SIG-M5 treated with dmso at 0.1 percent for 504 hours (cell line): ENCODE measurements around the gene SUGP1.
A peak's percentile ranks its signal among the peaks of the same experiment; 100 is the strongest.

Source experiments
- DNase-seq: peaks from one replicate; lab custom pipeline; 2025; ENCODE audit not compliant: unreplicated experiment; lab: John Stamatoyannopoulos, UW

SUGP1 gene

DNA sequence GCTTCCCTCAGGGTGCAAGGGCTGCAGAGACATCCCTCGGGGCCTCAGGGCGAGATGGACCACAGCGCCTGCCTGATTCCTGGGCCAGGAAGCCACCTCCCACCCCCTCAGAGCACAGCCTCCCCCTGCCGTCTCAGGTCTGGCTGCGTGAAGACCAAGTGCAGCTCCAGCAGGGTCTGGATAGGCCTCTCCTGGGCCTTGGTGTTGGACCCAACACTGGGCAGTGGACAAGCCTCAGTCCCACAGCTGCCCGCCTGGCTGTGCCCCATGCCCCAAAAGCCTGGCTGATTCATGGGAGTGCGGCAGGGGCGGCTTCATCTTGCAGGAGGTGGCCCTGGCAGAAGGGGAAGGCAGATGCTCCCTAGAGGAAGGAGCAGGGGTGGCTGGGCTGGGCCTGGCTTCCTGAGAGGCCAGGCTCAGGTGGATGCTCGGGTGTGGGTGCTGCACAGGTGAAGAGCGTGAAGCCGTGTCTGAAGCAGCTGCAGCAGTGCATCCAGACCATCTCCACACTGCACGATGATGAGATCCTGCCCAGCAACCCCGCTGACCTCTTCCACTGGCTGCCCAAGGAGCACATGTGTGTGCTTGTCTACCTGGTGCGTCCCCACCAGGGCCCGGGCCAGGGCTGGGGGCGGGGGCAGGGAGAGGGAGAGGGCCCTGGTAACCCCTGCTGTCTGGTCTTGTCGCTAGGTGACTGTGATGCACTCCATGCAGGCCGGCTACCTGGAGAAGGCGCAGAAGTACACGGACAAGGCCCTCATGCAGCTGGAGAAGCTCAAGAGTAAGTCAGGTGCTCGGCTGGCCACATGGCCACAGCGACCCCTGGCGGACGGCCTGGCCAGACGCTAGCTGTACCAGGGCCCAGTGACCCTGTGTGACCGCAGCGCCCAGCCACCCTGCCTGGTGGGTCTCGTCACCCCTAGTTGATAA is 22.0 kb upstream of the SUGP1 start:
- DNase-seq = peak; percentile 19

DNA sequence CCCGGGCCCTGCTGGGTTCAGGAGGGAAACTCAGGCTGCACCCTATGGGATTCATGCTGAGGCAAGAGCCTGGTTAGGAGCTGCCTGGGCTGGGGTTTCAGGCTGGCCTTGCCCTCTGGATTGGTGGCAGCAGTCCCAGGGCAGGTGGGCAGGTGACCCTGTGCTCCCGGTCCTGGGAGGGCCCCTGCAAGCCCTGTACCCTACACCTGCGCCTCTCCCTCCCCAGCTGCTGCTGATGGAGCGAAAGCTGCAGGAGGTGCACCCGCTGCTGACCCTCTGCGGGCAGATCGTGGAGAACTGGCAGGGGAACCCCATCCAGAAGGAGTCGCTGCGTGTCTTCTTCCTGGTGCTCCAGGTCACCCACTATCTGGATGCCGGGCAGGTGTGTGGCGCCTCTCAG is 20.7 kb upstream of the SUGP1 start:
- DNase-seq = no peak

DNA sequence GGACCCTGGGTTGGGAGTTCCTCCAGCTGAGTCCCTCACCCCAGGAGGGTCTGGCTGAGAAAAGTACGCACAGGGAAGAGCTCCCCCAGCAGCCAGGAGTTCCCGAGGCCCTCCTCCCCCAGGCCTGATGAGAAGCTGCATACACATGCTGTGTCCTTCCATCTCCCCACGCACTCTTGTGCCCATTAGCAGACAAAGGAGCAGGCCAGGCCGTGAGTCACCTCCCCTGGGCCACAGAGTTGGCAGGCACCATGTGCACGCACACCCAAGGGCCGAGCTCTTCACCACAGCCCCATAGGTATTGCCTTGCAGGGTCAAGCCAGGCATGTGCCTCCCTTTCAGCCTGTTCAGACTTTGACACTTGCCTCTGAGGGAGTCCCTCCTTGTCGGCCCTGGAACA is 17.8 kb upstream of the SUGP1 start:
- no peak for DNase-seq

DNA sequence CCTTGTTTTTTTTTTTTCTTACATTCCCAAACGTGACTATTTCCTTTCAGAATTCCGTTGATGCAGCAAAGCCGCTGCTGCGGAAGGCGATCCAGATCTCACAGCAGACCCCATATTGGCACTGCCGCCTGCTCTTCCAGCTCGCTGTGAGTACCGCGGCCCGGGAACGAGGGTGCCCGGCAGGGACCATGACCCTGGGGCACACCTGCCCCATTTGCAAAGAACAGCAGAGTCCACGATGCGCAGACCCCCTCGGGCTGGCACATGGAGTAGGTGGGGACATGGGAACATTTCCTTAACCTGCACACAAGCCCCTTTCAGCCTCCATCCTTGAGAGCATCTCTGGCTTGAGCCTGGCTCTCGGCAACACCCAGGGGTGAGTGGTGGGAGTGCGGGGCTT is 16.8 kb upstream of the SUGP1 start:
- DNase-seq = no peak

DNA sequence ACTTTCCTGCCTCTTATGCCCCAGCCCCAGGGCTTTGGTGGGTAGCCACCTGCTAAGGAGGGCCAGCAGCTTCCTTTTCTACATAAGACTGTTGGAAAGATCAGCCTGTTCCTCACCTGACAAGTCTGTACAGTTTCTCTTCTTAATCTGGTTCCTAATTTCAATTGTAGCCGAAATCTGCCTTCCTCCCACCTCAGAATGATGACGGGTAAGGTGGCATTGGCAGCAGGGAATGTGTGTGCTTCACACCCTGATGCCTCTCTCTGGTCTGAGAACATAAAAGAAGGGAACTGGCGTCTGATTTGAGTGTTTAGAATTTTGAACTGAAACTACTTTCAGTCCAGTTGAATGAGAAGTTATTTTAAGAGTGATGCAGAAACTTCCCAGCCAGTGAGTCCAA is 16.3 kb upstream of the SUGP1 start:
- DNase-seq = no peak

DNA sequence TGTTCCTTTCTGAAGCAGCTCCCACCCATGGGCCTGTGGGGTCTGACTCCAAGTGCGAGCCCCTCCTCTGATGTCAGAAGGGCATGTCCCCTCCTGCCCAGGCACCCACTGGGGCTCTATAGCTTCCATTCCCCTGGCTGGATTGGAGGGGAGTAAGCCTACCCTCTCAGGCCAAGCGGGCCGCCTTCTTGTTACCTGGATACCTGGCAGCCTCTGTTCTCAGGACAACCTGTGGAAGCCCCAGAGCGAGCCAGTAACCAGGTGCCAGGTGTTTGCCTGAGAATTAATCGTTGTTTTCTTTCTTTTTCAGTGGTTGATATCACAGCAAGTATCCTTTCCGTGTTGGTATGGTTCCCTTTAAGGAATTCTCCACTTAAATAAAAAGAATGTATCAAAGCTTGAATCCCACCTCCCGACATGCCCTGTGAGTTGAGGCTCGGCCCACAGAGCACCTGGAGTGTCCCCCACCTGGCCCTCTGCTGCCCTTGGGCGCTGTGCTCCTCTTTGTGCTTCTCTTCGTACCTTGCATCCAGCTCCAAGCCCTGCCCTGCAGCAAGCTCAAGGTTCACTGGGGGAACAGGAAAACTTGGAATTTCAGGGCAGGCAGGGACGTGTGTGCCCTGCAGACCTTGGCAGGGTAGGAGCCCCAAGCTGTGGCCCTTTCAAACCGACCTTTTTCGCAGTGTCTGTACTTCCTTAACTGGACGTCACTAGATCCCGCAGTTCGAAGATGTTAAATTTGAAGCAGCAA is 15.3 kb upstream of the SUGP1 start:
- no peak for DNase-seq

DNA sequence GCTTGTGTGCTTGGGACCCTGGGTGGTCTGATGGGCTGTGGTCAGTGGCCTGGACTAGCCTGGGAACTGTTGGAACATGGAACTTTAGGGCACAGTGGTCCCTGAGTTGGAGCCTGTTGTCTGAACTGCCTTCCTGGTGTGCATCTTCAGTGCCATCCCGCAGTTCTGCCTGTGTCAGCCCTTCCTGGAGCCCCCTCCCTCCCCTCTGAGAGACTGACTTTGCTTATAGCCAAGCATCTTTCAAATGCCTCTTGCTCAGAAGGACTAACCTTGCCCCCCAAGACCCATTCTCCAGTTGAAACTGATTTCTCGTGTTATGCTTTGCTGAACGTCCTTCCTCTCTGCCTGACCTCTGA is 14.7 kb upstream of the SUGP1 start:
- DNase-seq = no peak

DNA sequence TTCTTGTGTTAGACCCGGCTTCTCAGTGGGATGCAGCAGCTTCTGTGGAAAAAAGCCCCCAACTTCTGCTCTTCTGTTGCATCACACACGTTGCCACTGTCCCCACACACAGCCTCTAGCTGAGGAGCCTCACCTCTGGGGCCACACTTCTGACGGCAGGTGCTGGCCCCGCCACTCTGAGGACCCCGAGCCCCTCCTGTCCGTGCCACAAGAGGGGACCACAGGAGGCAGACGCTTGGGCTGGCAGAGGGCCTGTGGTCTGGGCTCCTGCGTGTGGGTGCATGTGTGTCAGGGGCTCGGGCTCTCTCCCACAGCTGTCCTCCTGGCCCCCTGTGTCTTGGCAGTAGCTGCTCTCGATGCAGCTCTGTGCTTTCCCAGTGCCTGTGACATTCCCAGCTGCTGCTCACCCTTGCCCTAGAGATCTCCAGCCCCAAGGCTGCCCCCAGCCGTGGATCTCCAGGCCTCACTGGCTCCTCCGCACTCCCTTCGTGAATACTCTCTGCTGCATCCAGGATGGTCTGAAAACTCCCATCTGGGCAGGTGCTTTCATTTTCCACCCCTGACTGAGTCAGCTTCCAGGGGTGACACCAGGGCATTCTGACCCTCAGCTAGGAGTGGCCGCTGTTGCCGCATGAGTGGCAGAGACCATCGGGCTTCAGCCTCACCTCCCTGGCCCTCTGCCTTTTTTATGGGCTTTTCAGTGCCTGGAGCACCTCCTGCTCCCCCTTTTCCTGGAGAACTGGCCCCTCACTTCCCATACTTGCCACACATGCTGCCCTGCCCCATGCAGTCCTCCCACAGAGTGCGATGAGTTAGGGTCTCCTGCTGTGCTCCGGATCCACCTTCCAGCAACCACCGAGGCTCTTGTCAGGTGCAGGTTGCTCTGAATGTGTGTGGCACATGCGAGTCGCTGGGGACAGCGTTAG is 14.0 kb upstream of the SUGP1 start:
- DNase-seq = no peak

DNA sequence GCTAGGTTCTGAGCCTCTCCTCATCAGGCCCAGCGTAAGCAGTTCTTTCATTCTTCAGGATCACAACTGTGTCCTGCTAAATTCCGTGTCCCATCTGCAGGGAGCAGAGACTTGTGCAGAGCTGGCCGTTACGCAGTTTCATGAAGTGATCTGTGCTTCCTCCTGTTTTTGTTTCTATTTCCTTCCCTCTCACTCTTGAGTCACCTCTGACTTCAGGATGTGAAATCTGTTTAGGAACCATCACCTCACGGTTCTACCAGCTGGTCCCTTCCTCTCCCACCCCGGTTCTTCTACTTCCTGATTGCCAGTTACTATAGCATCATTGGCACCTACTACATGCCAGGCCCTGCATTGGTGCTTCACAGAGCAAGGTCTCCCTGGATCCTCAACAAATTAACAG is 8.8 kb upstream of the SUGP1 start:
- DNase-seq = peak; percentile 72

DNA sequence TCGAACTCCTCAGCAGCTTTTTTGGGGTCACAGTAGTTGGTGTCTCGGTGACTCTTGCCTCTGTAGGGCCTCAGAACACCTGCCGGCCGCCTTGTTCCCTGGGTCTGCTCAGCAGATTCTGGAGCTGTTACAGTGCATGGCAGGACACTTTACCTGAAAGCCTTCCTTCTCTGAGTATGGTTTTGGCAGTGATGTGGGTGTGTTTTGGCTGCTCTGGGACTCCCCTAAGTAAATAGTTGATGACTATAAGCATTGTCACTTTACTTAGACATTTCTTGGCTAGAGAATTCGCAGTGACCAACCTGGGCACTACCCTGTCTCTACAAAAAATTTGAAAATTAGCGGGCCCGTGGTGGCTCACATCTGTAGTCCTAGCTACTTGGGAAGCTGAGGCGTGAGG is 7.4 kb upstream of the SUGP1 start:
- DNase-seq = no peak

DNA sequence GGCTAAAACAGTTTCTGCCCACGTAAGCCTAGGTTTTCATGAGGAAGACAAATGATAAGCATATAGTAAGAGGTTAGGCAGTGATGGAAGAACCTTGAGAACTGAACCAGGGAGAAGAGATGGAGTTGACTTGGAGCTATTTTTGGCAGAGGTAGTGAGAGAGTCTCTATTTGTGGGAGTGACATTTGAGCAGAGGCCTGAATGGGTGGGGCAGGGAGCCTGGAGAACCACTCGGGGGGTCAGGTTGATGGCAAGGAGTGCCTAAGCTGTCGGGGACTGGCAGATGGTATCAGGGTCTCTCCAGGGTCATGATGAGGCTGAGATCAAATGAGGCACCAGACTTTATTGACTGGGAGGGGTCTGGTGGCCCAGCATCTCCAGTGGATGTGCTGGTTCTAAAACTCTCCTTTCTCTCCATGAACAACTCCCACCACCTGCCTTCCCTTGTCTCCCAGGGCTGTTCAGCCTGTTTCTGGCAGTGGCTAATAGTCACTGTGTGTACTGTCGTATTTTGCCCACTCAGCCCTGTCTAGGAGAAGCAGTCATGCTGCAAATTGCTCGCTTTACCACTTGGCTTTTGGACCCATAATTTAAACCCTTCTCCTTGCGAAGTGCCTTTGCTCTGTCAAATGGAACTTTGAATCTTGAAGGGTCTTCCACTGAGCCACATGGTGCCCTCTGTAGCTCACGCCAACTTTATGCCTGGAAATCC is 3.9 kb upstream of the SUGP1 start:
- no peak for DNase-seq

DNA sequence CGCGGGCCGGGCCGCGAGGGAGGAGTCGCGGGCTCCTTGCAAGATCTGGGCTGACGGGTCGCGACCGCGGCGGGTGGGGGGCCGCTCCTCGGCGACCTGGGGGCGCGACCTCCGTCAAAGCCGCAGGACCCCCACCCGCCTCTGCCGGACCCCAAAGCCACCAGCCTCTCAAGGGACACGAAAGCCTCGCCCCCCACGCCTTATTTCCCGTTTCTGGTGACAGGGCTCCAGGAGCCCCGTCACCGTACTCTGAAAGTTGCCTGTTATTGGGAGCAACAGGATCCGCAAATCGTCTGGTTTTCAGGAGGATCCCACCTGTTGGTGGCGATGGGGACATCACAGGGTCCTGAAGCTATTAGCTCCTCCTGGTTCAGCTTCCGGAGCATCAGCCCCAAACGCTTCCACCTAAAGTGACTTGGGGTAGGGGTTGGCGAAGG is 850 bp upstream of the SUGP1 start:
- no peak for DNase-seq

DNA sequence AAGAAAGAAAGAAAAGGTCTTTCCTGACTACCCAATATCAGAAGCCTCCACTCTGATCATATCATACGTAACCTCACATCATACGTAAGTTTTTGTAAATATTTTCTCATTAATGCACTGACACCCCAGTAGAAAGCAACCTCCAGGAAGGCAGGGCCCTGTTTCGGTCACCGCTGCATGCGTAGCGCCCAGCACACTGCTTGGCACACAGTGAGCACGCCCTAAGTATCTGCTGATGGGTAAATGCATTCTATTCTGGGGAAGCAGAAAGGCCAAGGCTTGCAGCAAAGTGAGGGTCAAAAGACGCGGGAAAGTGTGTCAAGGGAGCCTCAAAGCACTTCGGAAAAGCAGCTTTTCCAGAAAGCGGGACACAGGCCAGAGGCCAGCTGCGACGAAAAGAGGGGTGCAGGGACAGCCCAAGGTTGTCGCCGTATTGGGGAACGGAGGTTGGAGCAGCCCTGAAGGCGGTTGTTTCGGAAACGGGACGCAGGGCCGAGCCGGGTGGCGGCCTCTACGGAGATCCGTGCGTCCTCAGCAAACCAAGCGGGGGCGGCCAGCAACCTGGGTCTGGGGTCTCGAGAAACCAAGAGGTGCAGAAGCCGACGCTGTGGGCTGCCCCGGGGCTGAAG is 463 bp downstream of the SUGP1 start:
- DNase-seq = no peak

DNA sequence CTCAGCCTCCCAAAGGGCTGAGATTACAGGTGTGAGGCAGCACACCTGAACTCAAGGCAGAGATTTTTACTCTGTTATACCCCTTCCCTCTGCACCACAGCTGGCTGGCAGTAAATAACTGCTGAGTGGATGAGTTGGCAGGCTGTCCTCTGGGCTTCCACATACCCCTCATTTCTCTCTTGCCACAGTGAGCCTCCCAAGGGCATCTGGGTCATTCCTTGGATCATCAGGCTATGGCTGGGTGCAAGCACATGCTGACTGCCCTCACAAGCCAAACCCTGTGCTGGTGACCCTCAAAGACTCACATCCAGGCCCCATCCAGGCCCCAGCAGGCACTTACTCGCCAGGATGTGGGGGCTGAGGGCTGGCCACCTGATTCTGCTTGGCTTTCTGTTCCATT is 4.2 kb downstream of the SUGP1 start:
- DNase-seq = no peak

DNA sequence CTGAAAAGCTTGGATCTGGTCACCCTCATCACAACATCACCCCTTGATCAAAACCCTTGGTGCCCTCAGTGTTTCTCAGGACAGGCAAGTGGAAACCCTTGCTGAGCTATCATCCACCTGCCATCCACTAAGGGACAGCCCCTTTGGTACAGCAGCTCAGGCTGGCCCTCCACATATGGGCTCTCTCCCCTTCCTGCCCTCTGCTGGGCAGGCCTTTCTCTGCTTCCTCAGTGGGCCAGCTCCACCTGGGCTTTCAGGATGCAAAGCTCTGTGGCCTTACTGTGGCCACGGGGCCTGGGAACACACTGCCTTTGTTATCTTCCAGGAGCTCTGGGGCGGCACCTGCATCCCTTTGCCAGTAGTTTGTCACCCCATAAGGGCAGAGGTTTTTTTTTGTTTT is 4.9 kb downstream of the SUGP1 start:
- DNase-seq = no peak

DNA sequence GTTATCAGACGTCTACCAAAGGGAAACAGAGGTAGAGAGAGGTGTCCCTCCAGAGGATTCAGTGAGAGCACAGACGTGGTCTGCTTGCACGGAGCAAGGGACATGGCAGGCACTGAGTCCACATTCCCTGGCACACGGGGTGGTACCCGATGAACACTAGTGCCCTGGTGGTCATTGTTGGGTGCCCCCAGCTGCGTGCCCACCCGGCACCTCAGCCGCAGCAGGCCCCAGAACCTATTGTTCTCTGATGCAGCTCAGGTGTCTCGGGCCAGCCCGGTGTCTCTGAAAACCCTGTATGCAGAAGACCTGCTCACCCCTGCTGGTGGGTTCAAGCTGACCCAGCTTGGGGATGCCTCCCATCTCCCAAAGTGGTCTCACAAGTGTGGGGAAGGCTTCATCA is 11.9 kb downstream of the SUGP1 start:
- DNase-seq = no peak

DNA sequence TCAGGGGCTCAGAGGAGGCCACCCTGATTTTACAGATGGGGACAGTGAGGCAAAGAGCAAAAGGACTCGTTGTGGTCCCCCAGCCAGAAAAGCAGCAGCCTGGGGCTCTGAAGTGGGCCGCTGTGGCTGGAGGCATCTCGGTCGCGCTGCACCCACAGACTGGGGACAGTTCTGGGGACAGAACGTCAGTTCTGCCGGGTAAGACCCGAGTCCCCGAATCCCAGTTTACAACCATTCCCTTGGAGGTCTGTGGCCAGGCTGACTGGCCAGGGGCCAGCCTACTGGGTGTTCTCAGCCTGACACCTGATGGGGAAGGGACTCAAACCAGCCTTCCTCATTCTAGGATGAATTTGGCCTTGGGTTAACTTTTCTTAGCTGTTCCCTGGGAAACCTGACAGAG is 14.1 kb downstream of the SUGP1 start:
- DNase-seq = no peak

DNA sequence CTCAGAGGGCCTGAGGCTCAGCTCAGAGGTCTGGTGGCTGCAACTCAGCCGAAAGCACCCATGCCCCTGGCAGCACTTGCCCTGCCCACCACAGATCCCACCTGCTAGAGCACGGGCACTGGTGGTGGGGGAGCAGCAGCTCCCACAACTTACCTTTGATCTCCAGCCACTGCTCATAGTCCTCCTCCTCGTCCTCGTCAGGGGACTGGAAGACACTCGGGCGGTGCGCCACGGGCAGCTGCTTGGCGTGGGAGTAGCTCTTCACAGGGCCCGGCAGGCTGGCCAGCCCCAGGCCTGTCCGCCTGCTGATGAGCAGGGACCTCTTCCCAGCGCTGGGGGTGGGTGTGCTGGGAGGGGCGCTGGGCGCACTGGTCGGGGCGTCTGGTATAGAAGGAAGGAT is 14.6 kb downstream of the SUGP1 start:
- DNase-seq = no peak

DNA sequence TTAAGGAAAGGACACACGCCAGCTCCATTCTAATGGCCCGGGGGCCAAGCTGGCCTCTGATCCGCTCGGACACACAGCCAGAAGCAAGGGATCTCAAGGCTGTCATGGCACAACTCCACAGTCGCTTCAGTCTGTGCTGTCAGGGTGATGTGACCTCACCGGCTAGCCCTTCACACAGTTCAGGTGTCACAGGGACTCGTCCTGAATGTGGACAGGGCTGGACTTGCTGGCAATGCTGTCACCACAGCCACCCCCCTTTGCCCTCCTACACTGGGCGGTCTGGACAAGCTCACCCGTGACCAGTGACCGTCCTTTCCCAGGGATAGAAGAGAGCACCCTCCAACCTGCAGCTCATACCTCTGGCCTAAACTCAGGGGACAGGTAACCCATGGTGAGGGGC is 15.2 kb downstream of the SUGP1 start:
- DNase-seq = no peak
